Left lung (tissue), 10 donors: ENCODE measurements around the gene LAMB4. TPM values are rescaled to one million over a fixed set of nuclear protein-coding genes. Genes with fewer than 3 reads are reported as not detected.

Experiments
- ATAC-seq: fragments of 200-7000 bp; cut with Tn5 transposase; one replicate; pipeline ENCODE4 v1.9.1; 2020; ENCODE audit warnings: moderate library complexity
- DNase-seq, 4 donors: peaks; one replicate each; pipeline ENCODE4 v3.0.0-alpha.2; 2013 to 2020
- H3K27ac ChIP-seq, 2 donors: fragments of 200-600 bp; sonication (generic) in 1 of 2; one replicate each; pipeline versions ENCODE4 v1.5.0 to v1.8.0; 2020 to 2021
- H3K27me3 ChIP-seq, 2 donors: fragments of 200-600 bp; sonication (generic) in 1 of 2; one replicate each; pipeline versions ENCODE4 v1.5.0 to v1.8.0; 2020 to 2021
- H3K36me3 ChIP-seq, 2 donors: fragments of 200-600 bp; sonication (generic) in 1 of 2; one replicate each; pipeline versions ENCODE4 v1.5.0 to v1.8.0; 2020 to 2021
- H3K4me1 ChIP-seq, 2 donors: fragments of 200-600 bp; one replicate each; pipeline ENCODE4 v1.8.0; 2021
- H3K4me3 ChIP-seq, 2 donors: fragments of 200-600 bp; sonication (generic) in 1 of 2; one replicate each; pipeline versions ENCODE4 v1.5.0 to v1.8.0; 2020 to 2021; ENCODE audit warnings: mild to moderate bottlenecking in 1 of 2
- H3K9me3 ChIP-seq, 2 donors: fragments of 200-600 bp; sonication (generic) in 1 of 2; one replicate each; pipeline versions ENCODE4 v1.5.0 to v1.8.0; 2020 to 2021
- intact Hi-C, 2 donors: fragments of 100-400 bp; cut with DNase I; formaldehyde crosslinking; loops; one replicate each; pipeline versions ENCODE4 v1.11.2 to v1.14.2; 2022
- polyA plus RNA-seq, 6 donors: library from polyadenylated mRNA; unstranded; fragments of 120-200 nt; gene quantifications; one replicate each; pipeline ENCODE4 v1.2.1, GENCODE V29; 2013; ENCODE audit not compliant: insufficient read length in 6 of 6
- total RNA-seq, 2 donors: library from RNA; stranded (reverse); fragmentation: NEBNext Ultra II Directional; extraction: Animal tissue kit (Norgen Biotek cat#: 25700); gene quantifications; one replicate each; pipeline ENCODE4 v1.2.1, GENCODE V29; 2021
- TF ChIP-seq, protein P1 (sequence below), 2 donors: fragments of 200-600 bp; sonication (generic) in 1 of 2; IDR thresholded peaks; one replicate each; pipeline versions ENCODE4 v1.5.0 to v1.8.0; 2021; ENCODE audit warnings: antibody characterized with exemption in 2 of 2
- donor health status: DM: no; HTN: yes; CAD: no.
- donor health status: DM: no; HTN: no; CAD: no.

LAMB4 gene
- total and polyA plus RNA-seq, 8 donors = 0.10 to 0.37 (median 0.29) TPM; not detected in 1

GRCh38 chr7:108122181-108122580 lies 8.0 kb downstream of the LAMB4 start:
- Histone ChIP-seq H3K27me3 (no peaks in the 10 kb centered on the region), H3K36me3 (no peaks in the 10 kb centered on the region), H3K4me3 (no peak overlapping the region), H3K9me3 (no peaks in the 10 kb centered on the region), H3K4me1 (no peaks in the 10 kb centered on the region), H3K27ac (no peak overlapping the region)
- DNase-seq = no peak
- ATAC-seq = no peak
- intact Hi-C loops = no loop called here
- TF ChIP-seq, protein P1, sequence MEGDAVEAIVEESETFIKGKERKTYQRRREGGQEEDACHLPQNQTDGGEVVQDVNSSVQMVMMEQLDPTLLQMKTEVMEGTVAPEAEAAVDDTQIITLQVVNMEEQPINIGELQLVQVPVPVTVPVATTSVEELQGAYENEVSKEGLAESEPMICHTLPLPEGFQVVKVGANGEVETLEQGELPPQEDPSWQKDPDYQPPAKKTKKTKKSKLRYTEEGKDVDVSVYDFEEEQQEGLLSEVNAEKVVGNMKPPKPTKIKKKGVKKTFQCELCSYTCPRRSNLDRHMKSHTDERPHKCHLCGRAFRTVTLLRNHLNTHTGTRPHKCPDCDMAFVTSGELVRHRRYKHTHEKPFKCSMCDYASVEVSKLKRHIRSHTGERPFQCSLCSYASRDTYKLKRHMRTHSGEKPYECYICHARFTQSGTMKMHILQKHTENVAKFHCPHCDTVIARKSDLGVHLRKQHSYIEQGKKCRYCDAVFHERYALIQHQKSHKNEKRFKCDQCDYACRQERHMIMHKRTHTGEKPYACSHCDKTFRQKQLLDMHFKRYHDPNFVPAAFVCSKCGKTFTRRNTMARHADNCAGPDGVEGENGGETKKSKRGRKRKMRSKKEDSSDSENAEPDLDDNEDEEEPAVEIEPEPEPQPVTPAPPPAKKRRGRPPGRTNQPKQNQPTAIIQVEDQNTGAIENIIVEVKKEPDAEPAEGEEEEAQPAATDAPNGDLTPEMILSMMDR (IDR thresholded peaks at IDR 0.05) = no peak

DNA sequence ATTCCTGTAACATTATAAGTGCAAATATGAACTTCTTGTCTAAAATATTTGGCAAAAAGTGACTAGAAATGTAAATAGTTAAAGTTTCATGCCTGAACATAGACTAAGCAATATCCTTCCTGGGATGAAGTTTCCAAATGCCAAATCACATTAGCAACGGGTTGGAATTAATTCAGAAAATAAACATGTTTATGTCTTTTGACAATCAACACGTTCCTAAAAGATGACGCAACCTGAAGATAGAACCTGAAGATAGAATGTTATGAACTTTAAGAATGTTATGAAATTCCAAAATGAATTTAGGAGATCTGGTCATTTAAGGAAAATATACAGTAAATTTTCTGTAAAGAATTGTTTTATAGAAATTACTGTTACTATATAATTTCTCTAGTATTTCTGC lies 9.2 kb downstream of the LAMB4 start:
- no peak overlapping the region for H3K27ac ChIP-seq
- no peak overlapping the region for H3K4me3 ChIP-seq
- no peaks in the 10 kb centered on the region for H3K27me3 ChIP-seq
- no peaks in the 10 kb centered on the region for H3K9me3 ChIP-seq
- H3K4me1 ChIP-seq = no peaks in the 10 kb centered on the region
- peak in 1 of 4 donors; percentile 20 for DNase-seq
- TF ChIP-seq, protein P1 (IDR thresholded peaks at IDR 0.05) = no peak
- no peaks in the 10 kb centered on the region for H3K36me3 ChIP-seq
- intact Hi-C loops = no loop called here
- ATAC-seq = no peak

DNA sequence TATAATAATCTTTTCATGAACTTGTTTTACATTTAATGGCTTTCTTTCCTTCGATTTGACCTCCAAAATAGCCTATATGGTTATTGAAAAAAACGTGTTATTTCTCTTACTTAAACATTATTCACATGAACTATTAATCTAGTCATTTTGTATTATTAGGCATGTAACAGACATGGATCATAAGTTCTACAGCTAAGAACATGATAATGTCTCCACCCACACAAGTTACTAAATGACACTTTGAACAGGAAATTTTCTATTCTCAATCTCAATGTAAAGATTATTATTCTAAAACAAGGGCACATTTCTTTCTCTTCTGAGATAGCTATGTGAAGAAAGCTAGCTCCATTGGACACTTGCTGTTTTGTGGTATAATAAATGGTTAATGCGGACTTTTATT lies 10.0 kb downstream of the LAMB4 start:
- H3K27ac ChIP-seq = no peak overlapping the region
- intact Hi-C loops = no loop called here
- H3K9me3 ChIP-seq = no peaks in the 10 kb centered on the region
- H3K4me3 ChIP-seq = no peak overlapping the region
- no peak for DNase-seq
- no peaks in the 10 kb centered on the region for H3K27me3 ChIP-seq
- TF ChIP-seq, protein P1 (IDR thresholded peaks at IDR 0.05) = no peak
- H3K4me1 ChIP-seq = no peaks in the 10 kb centered on the region
- ATAC-seq = no peak
- H3K36me3 ChIP-seq = no peaks in the 10 kb centered on the region

DNA sequence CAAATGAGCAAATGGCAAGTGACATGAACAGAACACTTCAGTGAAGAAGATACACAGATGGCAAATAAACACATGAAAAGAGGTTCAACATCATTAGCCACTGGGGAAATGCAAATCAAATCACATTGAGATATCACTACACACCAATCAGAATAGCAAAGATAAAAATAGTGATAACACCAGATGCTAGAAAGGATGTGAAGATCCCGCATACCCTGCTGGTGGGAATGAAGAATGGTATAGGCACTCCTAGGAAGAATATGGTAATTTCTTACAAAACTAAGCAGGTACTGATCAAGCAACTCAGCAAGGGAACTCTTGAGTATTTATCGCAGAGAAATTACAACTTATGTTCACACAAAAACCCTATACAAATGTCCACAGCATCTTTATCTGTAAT lies 11.2 kb downstream of the LAMB4 start:
- intact Hi-C loops = no loop called here
- Histone ChIP-seq H3K4me3 (no peak overlapping the region), H3K27me3 (no peaks in the 10 kb centered on the region), H3K27ac (no peak overlapping the region), H3K4me1 (no peaks in the 10 kb centered on the region), H3K36me3 (no peaks in the 10 kb centered on the region), H3K9me3 (no peaks in the 10 kb centered on the region)
- ATAC-seq (no peak), DNase-seq (no peak)
- TF ChIP-seq, protein P1 (IDR thresholded peaks at IDR 0.05) = no peak

DNA sequence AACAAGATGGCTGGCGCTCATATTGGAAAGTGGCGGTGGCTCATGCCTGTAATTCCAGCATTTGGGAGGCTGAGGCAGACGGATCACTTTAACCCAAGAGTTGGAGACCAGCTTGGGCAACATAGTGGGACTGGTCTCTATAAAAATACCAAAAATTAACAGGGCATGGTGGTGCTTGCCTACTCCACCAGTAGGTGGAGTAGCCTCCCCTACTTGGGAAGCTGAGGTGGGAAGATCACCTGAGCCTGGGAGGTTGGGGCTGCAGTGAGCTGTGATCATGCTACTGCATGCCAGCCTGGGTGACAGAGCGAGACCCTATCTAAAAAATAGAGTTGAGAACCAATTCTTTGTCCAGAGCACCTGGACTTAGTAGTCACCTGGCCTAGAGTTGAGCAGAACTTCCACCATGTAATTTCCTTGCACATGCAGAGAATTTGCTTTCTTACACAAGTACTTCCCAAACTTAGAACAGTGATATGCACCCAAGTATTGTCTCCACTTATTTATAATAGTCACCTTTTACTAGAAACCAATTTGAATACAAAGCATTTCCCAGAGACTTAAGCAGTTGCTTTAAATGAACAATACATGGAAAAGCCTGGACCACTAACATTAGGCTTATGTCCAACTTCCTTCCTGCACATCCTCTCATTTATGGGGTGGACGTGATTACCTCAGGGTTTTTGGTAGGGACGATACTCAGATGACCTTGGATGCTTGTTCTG lies 15.9 kb downstream of the LAMB4 start:
- intact Hi-C loops = no loop called here
- DNase-seq (no peak), ATAC-seq (no peak)
- H3K27me3 ChIP-seq = no peaks in the 10 kb centered on the region
- TF ChIP-seq, protein P1 (IDR thresholded peaks at IDR 0.05) = no peak
- H3K4me3 ChIP-seq = no peak overlapping the region
- H3K9me3 ChIP-seq = no peaks in the 10 kb centered on the region
- no peaks in the 10 kb centered on the region for H3K36me3 ChIP-seq
- no peak overlapping the region for H3K27ac ChIP-seq
- H3K4me1 ChIP-seq = no peaks in the 10 kb centered on the region
